HG03025 (cell line): ENCODE results near the gene VSTM2A.

Experiments
- ATAC-seq: cut with Tn5 transposase; IDR thresholded peaks from one replicate; pipeline ENCODE4 v1.9.1; 2021; ENCODE audit warnings: mild to moderate bottlenecking, moderate library complexity; ENCODE audit not compliant: unreplicated experiment, low FRiP score

The VSTM2A gene

GRCh38 chr7:54596747-54597146 lies 54.6 kb downstream of the VSTM2A start:
- no peak for ATAC-seq

- no peak for ATAC-seq
Measured at GRCh38 chr7:54615537-54615936, 73.4 kb downstream of the VSTM2A start.
